HG03571 (cell line): ENCODE results near the gene HBP1.

ENCODE experiments used
- ATAC-seq: cut with Tn5 transposase; IDR thresholded peaks from one replicate; pipeline ENCODE4 v1.9.1; 2021; ENCODE audit not compliant: unreplicated experiment

Gene HBP1

DNA sequence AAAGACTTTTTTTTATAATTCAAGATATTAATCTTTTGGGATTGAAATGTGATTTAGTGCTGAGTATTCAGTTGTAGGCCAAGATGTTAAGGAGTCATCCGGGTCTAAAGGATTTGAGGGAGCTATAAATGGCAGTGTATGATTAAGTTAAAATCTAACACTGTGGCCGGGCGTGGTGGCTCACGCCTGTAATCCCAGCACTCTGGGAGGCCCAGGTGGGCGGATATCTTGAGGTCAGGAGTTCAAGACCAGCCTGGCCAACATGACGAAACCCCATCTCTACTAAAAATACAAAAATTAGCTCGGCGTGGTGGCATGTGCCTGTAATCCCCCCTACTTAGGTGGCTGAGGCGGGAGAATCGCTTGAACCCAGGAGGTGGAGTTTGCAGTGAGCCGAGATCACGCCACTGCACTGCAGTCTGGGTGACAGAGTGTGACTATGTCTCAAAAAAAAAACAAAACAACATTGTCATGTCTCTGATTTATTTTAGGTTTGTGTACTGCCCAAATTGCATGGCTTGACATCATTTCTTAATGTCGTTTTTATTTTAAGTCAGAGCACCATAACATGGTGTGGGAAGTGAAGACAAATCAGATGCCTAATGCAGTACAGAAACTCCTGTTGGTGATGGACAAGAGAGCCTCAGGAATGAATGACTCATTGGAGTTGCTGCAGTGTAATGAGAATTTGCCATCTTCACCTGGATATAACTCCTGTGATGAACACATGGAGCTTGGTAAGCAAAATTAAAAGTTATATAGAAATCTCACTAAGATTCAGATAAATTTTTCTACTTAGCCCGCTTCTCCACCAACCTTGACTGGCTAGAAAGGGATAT is 10.7 kb downstream of the HBP1 start:
- ATAC-seq = no peak

- ATAC-seq = no peak
Measured at GRCh38 chr7:107180378-107180777, 11.6 kb downstream of the HBP1 start.

GRCh38 chr7:107181172-107181571 is 12.4 kb downstream of the HBP1 start:
- ATAC-seq = no peak

- no peak for ATAC-seq
Measured at GRCh38 chr7:107185716-107186115, 16.9 kb downstream of the HBP1 start.

GRCh38 chr7:107186240-107186639 is 17.4 kb downstream of the HBP1 start:
- ATAC-seq = no peak

DNA sequence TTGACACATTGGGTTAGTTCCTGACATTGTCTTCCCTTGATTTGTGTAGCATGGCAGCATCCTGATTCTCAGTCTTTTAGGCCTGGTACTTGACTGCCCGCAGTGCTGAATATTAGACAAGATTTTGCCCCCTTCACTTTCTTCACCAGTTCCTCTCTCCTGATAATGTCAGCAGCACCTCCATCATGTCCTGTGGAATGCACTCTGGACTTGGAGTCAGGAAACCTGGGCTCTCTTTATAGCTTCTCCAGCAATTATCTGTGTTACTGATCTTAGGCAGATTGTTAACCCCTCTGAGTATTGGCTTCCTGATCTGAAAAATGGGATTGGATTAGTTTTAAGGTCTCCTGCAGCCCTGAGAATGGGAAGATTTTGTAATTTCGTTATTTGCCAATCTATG is 19.0 kb downstream of the HBP1 start:
- no peak for ATAC-seq

- ATAC-seq = no peak
Measured at GRCh38 chr7:107190090-107190489, 21.3 kb downstream of the HBP1 start.

DNA sequence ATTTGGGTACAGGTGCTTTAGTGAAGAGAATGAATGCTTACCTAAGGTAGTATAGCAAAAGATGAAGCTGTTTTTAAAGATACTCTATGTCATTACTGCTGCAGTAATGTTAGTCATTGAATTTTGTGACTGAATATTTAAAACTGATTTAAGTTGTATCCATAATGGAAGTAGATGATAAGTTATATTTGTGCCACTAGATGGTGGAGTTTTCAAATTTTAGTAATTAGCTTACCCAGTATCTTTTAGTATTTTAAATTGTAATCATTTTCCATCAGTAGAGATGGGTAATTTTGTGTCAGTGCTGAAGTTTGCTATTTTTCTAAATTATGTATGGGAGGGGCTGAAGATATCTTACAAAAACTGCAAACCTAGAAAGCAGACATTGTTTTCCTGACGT is 25.2 kb downstream of the HBP1 start:
- ATAC-seq = no peak

- no peak for ATAC-seq
Measured at GRCh38 chr7:107196834-107197610, 28.2 kb downstream of the HBP1 start.

- no peak for ATAC-seq
Measured at GRCh38 chr7:107201795-107202450, 33.1 kb downstream of the HBP1 start.

GRCh38 chr7:107203607-107204006 is 34.8 kb downstream of the HBP1 start:
- no peak for ATAC-seq

DNA sequence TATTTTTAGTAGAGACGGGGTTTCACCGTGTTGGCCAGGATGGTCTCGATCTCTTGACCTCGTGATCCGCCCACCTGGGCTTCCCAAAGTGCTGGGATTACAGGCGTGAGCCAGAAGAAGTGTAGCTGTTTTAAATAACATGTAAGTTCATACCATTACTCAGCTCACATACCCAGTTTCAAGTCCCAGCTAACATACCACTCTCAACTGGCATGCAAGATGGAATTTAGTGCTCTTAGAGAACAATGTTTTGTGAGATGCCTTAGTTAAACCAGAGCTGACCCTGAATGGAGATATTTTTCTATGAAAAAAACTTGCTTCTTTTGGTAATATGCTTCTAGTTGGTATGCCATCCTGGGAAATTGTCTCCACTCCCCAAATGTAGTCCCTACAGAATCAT is 37.3 kb downstream of the HBP1 start:
- no peak for ATAC-seq

DNA sequence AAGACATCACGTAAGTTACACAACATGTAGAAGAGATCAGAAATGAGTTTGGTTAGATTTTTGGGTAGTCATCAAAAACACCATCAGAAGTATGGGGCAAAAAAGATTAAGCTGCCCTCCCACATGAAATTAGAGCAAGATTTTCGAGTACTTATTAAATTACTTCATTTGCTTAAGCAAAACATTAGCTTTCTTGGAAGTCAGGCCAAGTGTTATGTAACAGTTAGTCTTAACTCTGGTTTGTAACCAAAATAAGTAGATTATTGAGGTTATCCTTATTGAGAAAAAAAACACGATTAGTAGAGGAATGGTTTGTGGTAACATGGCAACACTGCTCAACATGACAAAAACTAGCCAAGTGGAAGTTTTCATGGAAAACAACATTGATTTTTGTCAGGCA is 37.9 kb downstream of the HBP1 start:
- no peak for ATAC-seq

DNA sequence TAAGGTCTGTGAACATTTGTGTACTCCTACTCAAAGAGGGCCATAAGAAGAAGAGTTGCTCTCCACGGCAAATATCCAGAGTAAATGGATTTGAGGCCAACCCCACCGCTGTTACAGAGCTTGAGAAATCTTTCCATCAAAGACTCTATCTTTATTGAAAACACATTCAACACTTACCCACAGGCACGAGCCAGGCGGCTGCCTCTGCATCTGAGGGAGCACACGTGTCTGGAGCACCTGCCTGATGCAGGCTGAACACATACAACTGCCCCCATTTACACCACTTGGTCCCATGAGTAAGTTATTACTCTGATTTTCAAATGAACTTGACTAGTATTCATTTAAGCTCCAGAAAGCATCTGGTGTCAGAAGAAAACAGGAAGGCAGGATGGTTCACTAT is 38.7 kb downstream of the HBP1 start:
- ATAC-seq = no peak

DNA sequence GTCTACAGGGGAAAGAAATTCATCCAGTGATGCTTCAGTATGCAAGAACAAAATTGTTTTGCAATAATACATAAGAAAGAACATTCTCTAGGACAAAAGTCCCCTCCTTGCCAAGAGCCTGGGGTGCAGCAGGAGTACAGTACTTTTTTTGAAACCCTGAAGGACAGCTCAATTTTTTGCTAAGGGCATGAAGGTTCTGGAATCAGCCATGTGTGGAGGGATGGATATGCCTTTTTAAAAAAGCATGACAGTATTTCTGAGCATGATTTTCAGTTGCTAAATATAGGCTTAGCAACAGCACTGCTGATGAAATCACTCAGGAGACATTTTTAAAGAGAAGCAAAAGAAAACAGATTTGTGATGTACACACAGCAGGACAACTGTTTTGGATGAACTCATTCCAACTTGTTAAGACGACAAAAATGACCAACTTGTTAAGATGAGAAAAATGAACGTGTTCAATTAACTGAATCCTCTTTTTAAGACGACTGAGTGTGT is 39.3 kb downstream of the HBP1 start:
- ATAC-seq = no peak

DNA sequence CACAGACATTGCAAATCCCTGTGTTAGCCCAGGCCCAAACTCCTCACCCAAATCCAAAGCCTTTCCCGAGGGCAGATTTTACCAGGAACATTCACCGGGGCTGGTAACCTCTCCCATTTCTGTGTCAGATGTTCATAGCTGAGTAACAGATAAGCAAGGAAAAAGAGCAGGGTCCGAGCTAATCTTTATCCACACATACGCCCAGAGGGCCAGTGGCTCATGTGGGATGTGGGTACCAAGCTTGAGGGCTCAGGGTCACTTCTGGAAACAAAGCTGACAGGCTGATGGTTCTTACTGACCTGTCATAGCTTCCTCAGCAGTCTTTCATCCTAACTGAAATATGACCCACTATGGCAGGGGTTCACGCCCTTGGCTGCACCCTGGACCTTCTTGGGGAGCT is 39.8 kb downstream of the HBP1 start:
- ATAC-seq = no peak

GRCh38 chr7:107209565-107209964 is 40.8 kb downstream of the HBP1 start:
- no peak for ATAC-seq

DNA sequence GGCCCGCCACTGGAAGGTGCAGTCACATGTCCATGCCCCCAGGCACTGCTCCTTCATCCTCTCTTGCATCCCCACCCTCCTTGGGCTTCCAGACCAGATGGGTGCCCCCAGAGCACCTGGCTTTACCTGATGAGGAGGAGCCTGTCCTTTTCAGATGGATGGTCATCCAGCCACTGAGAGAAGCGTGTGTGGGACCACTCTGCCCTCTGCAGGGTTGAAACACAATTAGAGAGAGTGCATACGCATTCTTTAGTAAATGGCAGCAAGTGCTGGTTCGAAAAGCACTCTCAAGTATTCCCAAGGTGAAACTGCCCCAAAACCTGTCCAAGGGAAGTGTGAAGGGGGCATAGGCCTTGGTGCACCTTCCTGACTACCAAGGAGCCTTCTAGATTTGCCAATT is 41.6 kb downstream of the HBP1 start:
- ATAC-seq = no peak

- no peak for ATAC-seq
Measured at GRCh38 chr7:107212725-107213124, 43.9 kb downstream of the HBP1 start.

DNA sequence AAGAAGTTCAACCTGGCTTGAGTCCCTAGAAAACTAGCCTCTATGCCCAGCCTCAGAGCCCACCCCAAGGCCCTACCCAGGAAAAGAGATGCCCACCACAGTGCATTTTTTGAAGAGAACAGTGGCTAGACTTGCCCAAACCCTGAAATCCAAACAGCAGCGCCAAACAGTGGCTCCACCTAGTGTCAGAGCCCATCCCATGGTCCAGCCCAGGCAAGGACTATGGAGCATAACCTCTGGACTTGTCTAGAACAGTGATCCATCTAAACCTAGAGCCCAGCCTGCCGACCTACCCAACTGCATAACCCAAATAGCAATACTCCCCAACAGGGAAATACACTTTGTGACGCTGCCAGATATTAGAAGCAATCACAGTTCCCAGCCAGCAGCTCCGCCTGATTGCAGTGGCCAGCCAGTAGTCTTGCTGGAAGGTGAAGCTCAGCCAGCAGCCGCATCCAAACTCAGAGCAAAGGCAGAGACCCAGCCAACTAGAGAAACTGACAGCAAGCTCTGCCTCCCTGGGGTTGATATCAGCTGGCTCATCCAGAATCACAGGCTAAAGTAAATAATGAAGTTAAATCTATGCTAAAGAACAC is 44.5 kb downstream of the HBP1 start:
- no peak for ATAC-seq

DNA sequence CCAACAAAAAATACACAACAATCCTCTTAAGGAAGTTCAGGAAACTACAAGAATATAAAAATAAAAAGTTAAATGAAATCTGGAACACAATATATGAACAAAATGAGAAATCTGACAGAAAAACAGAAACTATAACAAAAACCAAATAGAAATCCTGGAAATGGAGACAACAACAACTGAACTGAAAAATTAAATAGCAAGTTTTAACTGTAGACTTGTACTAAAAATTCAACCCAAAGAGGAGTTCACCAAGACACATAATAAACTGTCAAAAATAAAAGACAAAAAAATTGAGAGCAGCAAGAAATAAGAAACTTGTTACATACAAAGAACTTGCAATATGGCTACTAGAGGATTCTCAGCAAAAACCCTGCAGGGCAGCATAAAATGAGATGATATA is 45.1 kb downstream of the HBP1 start:
- no peak for ATAC-seq
